D341Med (cell line): ENCODE data around the gene ZCCHC13.
A peak's percentile ranks its signal among the peaks of the same experiment; 100 is the strongest.
"Not testable (repeated sequence)": the region's sequence is repeated elsewhere in the genome, so short reads cannot be mapped to it uniquely, and the experiment has no call there.

Source experiments
- DNase-seq: peaks from one replicate; pipeline ENCODE4 v3.0.0; 2012; ENCODE audit warnings: low spot score

The ZCCHC13 gene

GRCh38 chrX:74324131-74324530 lies 20.2 kb downstream of the ZCCHC13 start:
- no peak for DNase-seq

GRCh38 chrX:74325130-74326059 lies 21.4 kb downstream of the ZCCHC13 start:
- peak; percentile 39 for DNase-seq

DNA sequence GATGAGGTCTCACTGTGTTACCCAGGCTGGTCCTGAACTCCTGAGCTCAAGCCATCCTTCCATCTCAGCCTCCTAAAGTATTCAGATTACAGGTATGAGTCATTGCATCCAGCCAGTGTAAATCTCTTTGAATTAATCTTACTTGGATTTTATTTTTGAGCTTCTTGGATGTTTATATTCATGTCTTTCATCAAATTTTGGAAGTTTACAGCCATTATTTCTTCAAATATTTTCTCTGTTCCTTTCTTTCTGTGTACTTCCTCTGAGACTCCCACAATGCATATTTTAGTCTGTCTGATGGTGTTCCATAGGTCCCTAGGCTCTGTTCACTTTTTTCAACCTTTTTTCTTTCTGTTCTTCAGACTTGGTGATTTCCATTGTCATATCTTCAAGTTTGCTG lies 34.9 kb downstream of the ZCCHC13 start:
- no peak for DNase-seq

DNA sequence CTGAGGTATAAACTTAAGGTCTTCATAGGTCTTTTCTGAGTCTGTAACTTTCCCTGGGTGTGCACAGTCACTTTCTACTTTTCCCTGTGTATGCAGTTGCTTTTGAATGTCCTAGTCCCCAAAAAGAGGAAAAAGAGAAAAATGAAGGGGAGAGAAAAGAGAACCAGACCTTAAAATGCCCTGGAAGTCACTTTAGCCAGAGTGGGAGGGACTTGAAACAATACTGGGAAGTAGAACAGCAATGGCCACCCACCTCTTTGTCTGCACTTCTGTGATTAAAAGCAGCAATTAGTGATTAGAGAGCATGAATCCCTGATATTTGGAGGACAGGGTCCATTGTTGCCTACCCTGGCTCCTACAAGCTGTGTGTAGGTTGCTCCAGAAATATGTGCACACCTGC lies 36.1 kb downstream of the ZCCHC13 start:
- no peak for DNase-seq

- not testable (repeated sequence) for DNase-seq
Measured at GRCh38 chrX:74342211-74342610, 38.2 kb downstream of the ZCCHC13 start.

GRCh38 chrX:74343343-74344279 lies 39.6 kb downstream of the ZCCHC13 start:
- peak; percentile 50 for DNase-seq

DNA sequence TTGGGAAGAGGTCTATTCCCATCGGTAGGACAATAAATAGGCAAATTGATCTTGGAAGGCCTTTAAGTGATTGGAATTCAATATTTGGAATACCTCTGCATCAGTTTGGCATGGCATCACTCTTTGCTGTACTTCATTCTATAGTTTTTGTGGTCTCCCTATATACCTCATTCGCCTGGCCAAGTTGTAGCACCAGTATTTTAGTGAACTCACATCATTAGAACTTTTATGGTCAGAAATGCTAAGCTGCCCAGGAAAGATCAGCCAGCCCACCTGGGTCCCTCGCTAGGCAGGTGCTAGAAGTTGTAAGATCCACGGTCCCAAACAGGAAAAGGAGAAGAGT lies 40.3 kb downstream of the ZCCHC13 start:
- DNase-seq: no peak

DNA sequence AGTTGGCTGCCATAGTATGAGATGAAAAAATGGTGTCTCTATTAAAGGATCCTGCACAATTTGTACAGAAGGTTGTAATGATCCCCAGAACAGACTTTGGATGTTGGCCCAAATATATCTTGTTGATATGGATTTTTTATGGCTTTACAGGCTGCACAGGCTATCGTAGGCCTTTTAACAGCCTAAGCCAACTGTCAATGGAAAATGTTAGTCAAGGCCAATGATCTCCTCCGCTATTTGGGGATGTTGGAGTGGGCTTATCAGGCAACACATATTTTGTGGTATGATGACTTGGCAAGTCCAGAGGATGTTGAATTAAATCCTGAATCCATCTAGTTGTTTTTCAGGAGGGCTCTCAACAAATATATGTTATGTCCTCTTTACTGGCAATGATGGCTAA lies 42.1 kb downstream of the ZCCHC13 start:
- DNase-seq: no peak

GRCh38 chrX:74349387-74349786 lies 45.4 kb downstream of the ZCCHC13 start:
- DNase-seq: no peak

DNA sequence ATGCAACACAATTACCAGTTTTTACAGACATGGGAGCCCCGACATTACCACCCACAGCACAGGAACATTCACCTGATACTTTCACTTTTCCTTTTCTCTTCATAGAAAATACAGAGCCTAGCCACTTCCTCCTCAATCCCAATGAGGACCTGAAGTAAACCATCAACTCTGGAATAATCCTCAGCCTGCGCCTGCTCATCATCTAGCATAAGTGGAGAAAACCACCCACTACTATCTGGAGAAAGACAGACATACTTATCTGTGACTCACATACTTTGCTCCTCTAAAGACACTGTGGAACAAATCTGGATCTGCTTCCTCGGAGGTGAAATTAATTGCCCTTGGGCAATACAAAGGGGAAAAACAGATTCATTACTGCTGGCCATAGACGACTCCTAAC lies 47.8 kb downstream of the ZCCHC13 start:
- DNase-seq: no peak

DNA sequence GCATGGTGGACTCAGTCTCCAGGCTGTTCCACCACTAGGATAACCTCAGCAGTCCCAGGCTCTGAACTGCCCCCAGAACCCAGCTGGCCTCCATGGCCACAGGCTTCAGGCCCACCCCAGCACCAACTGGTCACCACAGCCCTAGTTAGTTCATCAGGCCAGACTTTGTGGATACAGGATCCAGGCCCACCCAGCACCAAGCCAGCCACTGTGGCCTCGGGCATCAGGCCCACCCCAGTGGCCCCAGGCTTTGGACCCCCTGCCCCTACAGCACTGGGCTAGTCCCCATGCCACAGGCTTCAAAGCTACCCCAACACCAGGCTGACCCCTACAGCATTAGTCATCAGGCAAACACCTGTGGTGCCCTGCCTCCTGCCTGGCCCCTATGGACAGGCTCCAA lies 50.0 kb downstream of the ZCCHC13 start:
- DNase-seq: no peak
